ENCODE results near the gene AKT2. TPM values are rescaled to one million over a fixed set of nuclear protein-coding genes. Genes with fewer than 3 reads are reported as not detected.

The AKT2 gene
- total and polyA plus RNA-seq, 2 of the 8 experiments (the other 6 are each of a cell fraction or from before 2014, with no cell fraction given), result 151 to 183 TPM

GRCh38 chr19:40257096-40257517, 28.0 kb downstream of the AKT2 start:
- Histone ChIP-seq H3K79me1 (ENCODE audit: low read depth, low read length) (no peaks in the 10 kb centered on the region; the same call in 1 of the 2 replicates), H3K36me3 (ENCODE audit: control insufficient read depth in 2 of 4, insufficient read depth in 4 of 4, low read length in 3 of 4) (peaks cover 7 to 23% (median 13%) of the 10 kb centered on the region in 4 experiments; a peak in 5 of 8 replicates), H3K4me2 (ENCODE audit: insufficient read depth in 1 of 2, low read depth in 2 of 2, low read length in 2 of 2) (no peak overlapping the region), H2AFZ (ENCODE audit: low read length) (no peak overlapping the region), H2AK5ac (ENCODE audit: low read depth, low read length) (no peak overlapping the region), H3K4ac (replicated peaks; ENCODE audit: insufficient read length, low read depth, low read length) (no peak overlapping the region), H3K4me1 (replicated peaks in 1 of 4; ENCODE audit: control insufficient read depth in 3 of 4, insufficient read depth in 4 of 4, low read length in 3 of 4) (peaks cover 0 to 5% (median 3%) of the 10 kb centered on the region in 4 experiments; a peak in 4 of 7 replicates), H2BK5ac (ENCODE audit: low read depth, low read length) (no peak overlapping the region), H4K20me1 (replicated peaks in 1 of 2; ENCODE audit: control insufficient read depth in 1 of 2, insufficient read depth in 2 of 2, low read length in 2 of 2) (peaks cover 0 to 11% of the 10 kb centered on the region in 2 experiments), H3K4me3 (ENCODE audit: extremely low read depth in 1 of 4, insufficient read depth in 2 of 4, low read depth in 3 of 4, low read length in 4 of 4) (no peak overlapping the region), H3K18ac (ENCODE audit: extremely low read depth, low read length) (no peak overlapping the region), H4K5ac (ENCODE audit: insufficient read length, low read depth, low read length) (no peak overlapping the region), H3K14ac (ENCODE audit: insufficient read length) (no peak overlapping the region), H3K9me3 (ENCODE audit: insufficient read depth in 2 of 2, low read depth in 1 of 2, low read length in 1 of 2) (no peaks in the 10 kb centered on the region), H3K23me2 (ENCODE audit: low read depth, low read length) (no peaks in the 10 kb centered on the region; the same call in 1 of the 2 replicates), H3K9ac (replicated peaks in 1 of 4; ENCODE audit: extremely low read depth in 1 of 4, low read depth in 3 of 4, low read length in 3 of 4) (no peak overlapping the region), H2BK15ac (ENCODE audit: low read length) (no peak overlapping the region), H2BK12ac (ENCODE audit: low read depth, low read length) (no peak overlapping the region), H4K8ac (ENCODE audit: extremely low read depth, insufficient read depth, low read length) (peak overlapping the region; percentile 57; the same call in 1 of the 2 replicates), H3K23ac (ENCODE audit: insufficient read length) (no peak overlapping the region), H3K27ac (ENCODE audit: low read depth, low read length) (no peak overlapping the region), H2BK120ac (replicated peaks; ENCODE audit: low read depth, low read length) (no peak overlapping the region), H3K27me3 (replicated peaks in 1 of 4; ENCODE audit: control insufficient read depth in 3 of 4, extremely low read depth in 1 of 4, insufficient read depth in 3 of 4, low read length in 3 of 4) (no peaks in the 10 kb centered on the region), H3K79me2 (ENCODE audit: control insufficient read depth in 1 of 2, insufficient read depth in 2 of 2, low read length in 2 of 2) (peaks cover 0 to 3% of the 10 kb centered on the region in 2 experiments; a peak in 1 of 4 replicates), H4K91ac (replicated peaks; ENCODE audit: insufficient read length, low read length) (no peak overlapping the region), H3K56ac (replicated peaks; ENCODE audit: insufficient read length, low read depth, low read length) (no peak overlapping the region), H2BK20ac (ENCODE audit: low read length) (no peak overlapping the region)
- CTCF ChIA-PET (ENCODE audit: partially characterized antibody), result interaction anchor here (1.4 kb wide), 1 partner anchor 10 kb away, joined by 3 read pairs; no protein-coding TSS in a partner anchor
- POLR2A ChIA-PET (ENCODE audit: partially characterized antibody), result no interaction called here
- 89% methylated on average over 9 of the region's 9 CpGs; no CpG with 5 or more reads in 1 of the 2 experiments for WGBS, 2 experiments (ENCODE audit: extremely low coverage in 1 of 2, insufficient coverage in 1 of 2, insufficient read length in 1 of 2, insufficient replicate concordance in 2 of 2, low coverage in 1 of 2, low lambda C conversion rate in 2 of 2, missing lambda C conversion rate in 1 of 2)
- DNase-seq (ENCODE audit: low read depth in 1 of 2, low spot score in 2 of 2) (no peak), FAIRE-seq (no peak)
- TF ChIP-seq RXRA (IDR thresholded peaks at IDR 0.05; ENCODE audit: insufficient read depth, low read depth, low read length) (no peak), SIRT6 (IDR thresholded peaks at IDR 0.05; ENCODE audit: low read length) (no peak), TCF12 (IDR thresholded peaks at IDR 0.05; ENCODE audit: low read depth, low read length) (no peak), GTF2F1 (IDR thresholded peaks at IDR 0.05; ENCODE audit: borderline replicate concordance, low read depth, low read length) (no peak), BACH1 (IDR thresholded peaks at IDR 0.05; ENCODE audit: low read length) (no peak)

All from H1 (cell line).